Pancreas (tissue), 10 donors: ENCODE measurements around the gene PALM2AKAP2. TPM values are rescaled to one million over a fixed set of nuclear protein-coding genes. Genes with fewer than 3 reads are reported as not detected.

ENCODE experiments used
- ATAC-seq, 4 donors: fragments of 200-7000 bp; cut with Tn5 transposase; one replicate each; pipeline versions ENCODE4 v1.8.0 to v1.9.1; 2020; ENCODE audit warnings: mild to moderate bottlenecking in 4 of 4, moderate library complexity in 4 of 4
- DNase-seq, 6 donors: peaks; one replicate each; pipeline ENCODE4 v3.0.0-alpha.2; 2020
- FAIRE-seq: peaks from 2 replicates; lab custom pipeline; 2012; peaks lifted over from hg19 to GRCh38; lab: Jason Lieb, UNC
- H3K27ac ChIP-seq, 4 donors: fragments of 200-600 bp; sonication (generic); 1 replicate in 3 of 4; 2 replicates in 1 of 4; pipeline versions ENCODE4 v1.5.0 to v1.8.0; 2020
- H3K27me3 ChIP-seq, 4 donors: fragments of 200-600 bp; one replicate each; pipeline ENCODE4 v1.8.0; 2021
- H3K36me3 ChIP-seq, 3 donors: fragments of 200-600 bp; sonication (generic) in 1 of 3; one replicate each; pipeline versions ENCODE4 v1.5.0 to v1.8.0; 2020 to 2021
- H3K4me1 ChIP-seq, 3 donors: fragments of 200-600 bp; one replicate each; pipeline ENCODE4 v1.8.0; 2021
- H3K4me3 ChIP-seq, 4 donors: fragments of 200-600 bp; sonication (generic) in 2 of 4; one replicate each; pipeline versions ENCODE4 v1.5.0 to v1.8.0; 2020 to 2021
- H3K9me3 ChIP-seq, 4 donors: fragments of 200-600 bp; one replicate each; pipeline ENCODE4 v1.8.0; 2021
- CTCF ChIP-seq, 4 donors: fragments of 200-600 bp; sonication (generic) in 3 of 4; IDR thresholded peaks; one replicate each; pipeline versions ENCODE4 v1.5.0 to v1.8.0; 2021; ENCODE audit warnings: antibody characterized with exemption in 4 of 4
- WGBS, 2 donors: extraction: QIAGEN DNeasy Blood & Tissue Kit; methylation state at CpG; one replicate each; pipeline ENCODE4 v1.1.7; 2013; 5-methylcytosine and 5-hydroxymethylcytosine counted together
- intact Hi-C, 3 donors: fragments of 100-400 bp; cut with DNase I; formaldehyde crosslinking; loops; one replicate each; pipeline versions ENCODE4 v1.11.1 to v1.14.2; 2022
- polyA plus RNA-seq, 2 donors: library from polyadenylated mRNA; stranded (reverse); fragments of 200-250 nt; gene quantifications; one replicate each; pipeline ENCODE4 v1.2.3, GENCODE V29; 2013
- total RNA-seq, 6 donors: library from RNA; stranded (reverse); fragmentation: NEBNext Ultra II Directional in 4 of 6; extraction: Animal tissue kit (Norgen Biotek cat#: 25700) in 4 of 6; gene quantifications; one replicate each; pipeline versions ENCODE4 v1.2.1 to v1.2.4, GENCODE V29; 2021 to 2023
- donor health status: healthy with polysubstance abuse.
- donor health status: DM: no; HTN: no; CAD: no; lungs with moderate emphysema.
- donor health status: DM: no; HTN: no; CAD: no.
- donor health status: control.
- donor health status: control.
- donor health status: Bipolar disorder and iron deficiency.
- donor health status: DM: yes; HTN: yes; CAD: no.
- donor health status: DM: no; HTN: no; CAD: no.
- donor health status: DM: no; HTN: no; CAD: no.
- donor health status: DM: yes; HTN: yes; CAD: no.

Gene PALM2AKAP2
- total and polyA plus RNA-seq, 8 donors = 0.35 to 5.5 (median 0.97) TPM; not detected in 1

GRCh38 chr9:109789556-109789955 is 9.6 kb downstream of the PALM2AKAP2 start:
- Histone ChIP-seq H3K4me1 (no peaks in the 10 kb centered on the region), H3K4me3 (no peak overlapping the region), H3K9me3 (no peaks in the 10 kb centered on the region), H3K27ac (no peak overlapping the region), H3K36me3 (no peaks in the 10 kb centered on the region), H3K27me3 (no peaks in the 10 kb centered on the region)
- ATAC-seq = peak in 3 of 4 donors; percentile 37 to 70 (median 50)
- WGBS, 2 donors = 44 to 55% methylated on average over 5 of the region's 5 CpGs
- no peak for DNase-seq
- intact Hi-C loops = no loop called here
- FAIRE-seq = no peak
- no peak for TF ChIP-seq CTCF (IDR thresholded peaks at IDR 0.05)

DNA sequence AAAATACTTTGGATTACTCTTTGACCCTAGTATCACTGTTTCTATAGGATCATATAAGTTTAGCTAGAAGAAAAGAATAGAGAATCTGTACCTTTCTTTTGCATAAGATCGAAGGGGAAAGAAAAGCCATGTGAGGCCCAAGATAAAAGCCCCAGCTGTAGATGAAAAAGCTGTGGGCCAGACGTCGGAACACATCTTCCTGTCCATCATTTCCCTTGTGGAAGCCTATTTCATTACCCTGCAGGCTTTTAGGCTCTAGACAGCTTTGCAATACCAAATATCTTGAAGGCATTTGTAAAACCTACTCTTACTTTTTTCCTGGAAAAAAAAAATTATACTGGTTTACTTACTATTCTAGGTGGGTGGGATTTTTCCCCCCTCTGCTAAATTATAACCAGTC is 10.0 kb downstream of the PALM2AKAP2 start:
- Histone ChIP-seq H3K27ac (no peak overlapping the region), H3K36me3 (no peaks in the 10 kb centered on the region), H3K4me3 (no peak overlapping the region), H3K4me1 (no peaks in the 10 kb centered on the region), H3K27me3 (no peaks in the 10 kb centered on the region), H3K9me3 (no peaks in the 10 kb centered on the region)
- intact Hi-C loops = loop anchor here in 1 of 3 donors (10.0 kb wide), 1 partner anchor 65 kb away; no protein-coding TSS in a partner anchor
- no peak for TF ChIP-seq CTCF (IDR thresholded peaks at IDR 0.05)
- 57 to 77% methylated on average over 3 of the region's 3 CpGs for WGBS, 2 donors
- DNase-seq = no peak
- no peak for FAIRE-seq
- ATAC-seq = no peak

DNA sequence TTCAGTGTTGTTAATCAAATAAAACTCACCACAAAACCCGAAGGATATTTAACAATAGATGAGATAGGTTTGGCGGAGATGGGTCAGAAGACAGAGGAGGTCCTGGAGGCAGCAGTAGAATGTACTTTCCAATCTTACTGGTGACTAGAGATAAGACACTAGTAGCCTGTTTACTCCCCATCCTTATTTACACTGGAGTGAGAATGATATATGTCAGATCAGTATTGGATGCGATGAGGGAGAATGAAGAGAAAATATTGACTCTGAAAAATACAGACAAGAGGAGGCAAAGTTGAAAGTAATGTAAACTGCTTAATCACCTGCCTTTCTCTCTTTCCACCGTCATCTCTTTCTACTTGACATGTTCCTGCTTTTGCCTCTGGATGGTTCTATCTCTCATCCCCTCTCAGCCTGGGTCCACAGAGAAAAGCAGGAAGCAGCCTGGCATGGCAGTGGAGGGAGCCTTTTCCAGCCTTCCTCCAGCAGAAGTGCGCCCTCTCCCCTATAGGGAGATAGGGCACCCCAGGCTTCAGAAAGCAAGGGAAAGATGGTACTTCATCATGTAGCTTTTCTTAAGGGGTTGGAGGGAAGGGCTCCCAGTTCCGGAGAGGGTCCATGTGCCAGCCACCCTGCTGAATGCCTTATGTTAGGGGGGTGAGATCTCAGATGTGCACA is 11.1 kb downstream of the PALM2AKAP2 start:
- H3K9me3 ChIP-seq = no peaks in the 10 kb centered on the region
- H3K4me1 ChIP-seq = no peaks in the 10 kb centered on the region
- no peaks in the 10 kb centered on the region for H3K36me3 ChIP-seq
- intact Hi-C loops = loop anchor here in 1 of 3 donors (10.0 kb wide), 1 partner anchor 64 kb away; no protein-coding TSS in a partner anchor
- H3K4me3 ChIP-seq = no peak overlapping the region
- 77 to 84% methylated on average over 6 of the region's 6 CpGs for WGBS, 2 donors
- DNase-seq = no peak
- no peak for TF ChIP-seq CTCF (IDR thresholded peaks at IDR 0.05)
- ATAC-seq = no peak
- no peaks in the 10 kb centered on the region for H3K27me3 ChIP-seq
- FAIRE-seq = no peak
- no peak overlapping the region for H3K27ac ChIP-seq

- Histone ChIP-seq H3K27ac (no peak overlapping the region), H3K4me1 (no peaks in the 10 kb centered on the region), H3K36me3 (no peaks in the 10 kb centered on the region), H3K4me3 (no peak overlapping the region), H3K9me3 (no peaks in the 10 kb centered on the region), H3K27me3 (no peaks in the 10 kb centered on the region)
- no peak for DNase-seq
- no peak for ATAC-seq
- no peak for TF ChIP-seq CTCF (IDR thresholded peaks at IDR 0.05)
- no peak for FAIRE-seq
- WGBS, 2 donors = 58 to 74% methylated on average over 1 of the region's 1 CpG
- intact Hi-C loops = loop anchor here in 1 of 3 donors (10.0 kb wide), 1 partner anchor 63 kb away; no protein-coding TSS in a partner anchor
Measured at GRCh38 chr9:109791747-109792146, 11.7 kb downstream of the PALM2AKAP2 start.

GRCh38 chr9:109792951-109793546 is 13.1 kb downstream of the PALM2AKAP2 start:
- intact Hi-C loops = loop anchor here in 1 of 3 donors (10.0 kb wide), 1 partner anchor 62 kb away; no protein-coding TSS in a partner anchor
- DNase-seq (no peak), ATAC-seq (peak in 2 of 4 donors; percentile 36 to 61), FAIRE-seq (no peak)
- H3K27me3 ChIP-seq = no peaks in the 10 kb centered on the region
- TF ChIP-seq CTCF (IDR thresholded peaks at IDR 0.05) = no peak
- no peaks in the 10 kb centered on the region for H3K4me1 ChIP-seq
- 71 to 73% methylated on average over 1 of the region's 1 CpG for WGBS, 2 donors
- no peaks in the 10 kb centered on the region for H3K9me3 ChIP-seq
- no peak overlapping the region for H3K27ac ChIP-seq
- H3K4me3 ChIP-seq = no peak overlapping the region
- no peaks in the 10 kb centered on the region for H3K36me3 ChIP-seq
